ENCODE results near the gene LRRC75A.
"Not testable (repeated sequence)": the region's sequence is repeated elsewhere in the genome, so short reads cannot be mapped to it uniquely, and the experiment has no call there.

Gene LRRC75A, protein sequence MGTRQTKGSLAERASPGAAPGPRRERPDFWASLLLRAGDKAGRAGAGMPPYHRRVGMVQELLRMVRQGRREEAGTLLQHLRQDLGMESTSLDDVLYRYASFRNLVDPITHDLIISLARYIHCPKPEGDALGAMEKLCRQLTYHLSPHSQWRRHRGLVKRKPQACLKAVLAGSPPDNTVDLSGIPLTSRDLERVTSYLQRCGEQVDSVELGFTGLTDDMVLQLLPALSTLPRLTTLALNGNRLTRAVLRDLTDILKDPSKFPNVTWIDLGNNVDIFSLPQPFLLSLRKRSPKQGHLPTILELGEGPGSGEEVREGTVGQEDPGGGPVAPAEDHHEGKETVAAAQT

DNA sequence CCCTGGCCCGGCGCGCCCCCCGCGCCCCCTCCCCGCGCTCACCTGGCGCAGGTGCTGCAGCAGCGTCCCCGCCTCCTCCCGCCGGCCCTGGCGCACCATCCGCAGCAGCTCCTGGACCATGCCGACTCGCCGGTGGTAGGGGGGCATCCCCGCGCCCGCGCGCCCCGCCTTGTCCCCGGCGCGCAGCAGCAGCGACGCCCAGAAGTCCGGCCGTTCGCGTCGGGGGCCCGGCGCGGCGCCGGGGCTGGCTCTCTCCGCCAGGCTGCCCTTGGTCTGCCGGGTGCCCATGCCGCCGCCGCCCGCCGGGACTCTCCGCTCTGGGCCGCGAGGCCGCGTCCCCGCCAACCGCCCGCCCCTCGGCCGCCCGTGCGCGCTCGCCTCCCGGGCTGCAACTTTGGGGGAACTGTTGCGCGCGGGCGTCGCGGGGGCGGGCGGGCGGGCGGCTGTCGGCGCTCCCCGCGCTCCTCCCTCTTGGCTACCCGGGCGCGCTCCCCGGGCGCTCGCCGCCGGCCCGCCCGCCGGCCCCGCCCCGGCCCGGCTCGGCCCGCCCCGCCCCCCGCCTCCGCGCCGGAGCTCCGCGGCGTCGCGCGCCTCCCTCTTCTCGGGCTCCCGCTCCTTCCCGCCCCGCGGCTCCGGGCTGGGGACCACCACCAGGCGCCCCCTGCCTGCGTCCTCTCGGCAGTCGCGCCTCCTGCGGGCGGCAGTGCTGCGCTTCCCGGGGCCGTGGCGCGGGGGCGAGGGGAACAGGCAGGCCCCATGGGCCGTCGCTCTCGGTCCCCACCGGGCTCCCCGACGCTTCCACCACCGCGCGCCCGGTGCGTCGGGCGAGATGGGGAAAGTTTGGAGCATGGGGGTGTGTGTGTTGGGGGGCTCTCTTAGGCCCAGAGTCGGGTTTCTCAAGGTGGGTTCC lies at the start of gene LRRC75A:
LRRC75A (minus strand) TSS at position 491 of the 910 bp plus-strand sequence; CDS start at position 288, 203 bp downstream.
- peak; percentile 74 for DNase-seq

DNA sequence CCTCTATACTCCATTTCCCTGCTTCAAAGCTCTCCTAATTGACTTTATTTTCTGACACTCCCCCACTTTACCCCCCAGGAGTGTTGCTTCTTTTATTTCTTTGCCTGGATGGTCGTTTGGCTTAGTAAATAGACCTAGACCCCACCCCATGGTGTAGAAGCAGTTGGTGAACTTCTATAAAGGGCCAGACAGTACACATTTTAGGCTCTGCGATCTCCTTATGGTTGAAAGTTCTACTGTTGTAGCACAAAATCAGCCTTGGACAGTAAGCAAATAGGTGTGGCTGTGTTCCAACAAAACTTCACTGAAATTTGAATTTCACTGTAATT lies 45.1 kb upstream of the LRRC75A start:
- no peak for DNase-seq

DNA sequence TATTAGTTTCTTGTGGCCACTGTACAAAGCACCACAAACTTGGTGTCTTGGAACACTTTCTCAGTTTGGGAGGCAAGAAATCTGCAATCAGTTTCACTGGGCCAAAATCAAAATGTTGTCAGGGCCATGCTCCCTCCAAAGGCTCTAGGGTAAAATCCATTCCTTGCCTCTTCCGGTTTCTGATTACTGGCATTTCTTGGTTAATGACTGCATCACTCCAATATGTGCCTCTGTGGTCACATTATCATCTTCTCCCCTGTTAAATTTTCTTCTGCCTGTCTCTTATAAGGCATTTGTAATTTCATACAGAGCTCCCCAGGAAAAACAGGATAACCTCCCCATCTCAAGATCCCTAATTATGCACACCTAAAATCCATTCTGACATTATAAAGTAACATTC lies 42.2 kb upstream of the LRRC75A start:
- DNase-seq, result no peak

DNA sequence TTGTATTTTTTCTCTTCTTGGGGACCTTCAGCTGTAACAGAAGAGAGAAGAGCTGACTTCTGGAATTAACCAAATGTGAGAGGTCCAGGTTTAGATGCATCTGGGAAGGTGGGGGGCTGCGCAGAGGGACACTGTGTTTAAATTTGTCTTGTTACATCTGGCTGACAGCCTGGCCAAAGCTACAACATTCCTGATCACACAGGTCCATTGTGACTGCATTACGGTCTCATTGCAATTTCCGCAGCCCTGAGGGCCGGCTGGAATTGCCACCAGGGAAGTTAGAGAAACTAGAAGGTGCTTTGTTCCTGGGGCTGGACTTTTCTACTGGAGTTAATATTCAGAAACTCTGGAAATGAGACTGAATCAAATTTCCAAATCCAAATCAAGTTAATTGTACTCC lies 37.9 kb upstream of the LRRC75A start:
- no peak for DNase-seq

DNA sequence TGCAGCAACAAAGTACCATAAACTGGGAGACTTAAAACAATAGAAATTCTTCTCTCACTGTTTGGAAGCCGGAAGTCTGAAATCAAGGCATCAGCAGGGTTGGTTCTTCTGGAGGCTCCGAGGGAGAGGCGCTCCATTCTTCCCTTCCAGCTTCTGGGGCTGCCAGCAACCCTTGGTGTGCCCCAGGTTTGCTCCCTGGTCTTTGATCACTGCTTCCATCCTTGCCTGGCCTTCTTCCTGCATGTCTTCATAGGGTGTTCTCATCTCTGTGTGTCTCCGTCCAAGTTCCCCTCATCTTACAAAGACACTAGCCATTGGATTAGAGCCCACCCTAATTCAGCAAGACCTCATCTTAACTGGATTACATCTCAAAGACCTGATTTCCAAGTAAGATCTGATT lies 35.3 kb upstream of the LRRC75A start:
- no peak for DNase-seq

DNA sequence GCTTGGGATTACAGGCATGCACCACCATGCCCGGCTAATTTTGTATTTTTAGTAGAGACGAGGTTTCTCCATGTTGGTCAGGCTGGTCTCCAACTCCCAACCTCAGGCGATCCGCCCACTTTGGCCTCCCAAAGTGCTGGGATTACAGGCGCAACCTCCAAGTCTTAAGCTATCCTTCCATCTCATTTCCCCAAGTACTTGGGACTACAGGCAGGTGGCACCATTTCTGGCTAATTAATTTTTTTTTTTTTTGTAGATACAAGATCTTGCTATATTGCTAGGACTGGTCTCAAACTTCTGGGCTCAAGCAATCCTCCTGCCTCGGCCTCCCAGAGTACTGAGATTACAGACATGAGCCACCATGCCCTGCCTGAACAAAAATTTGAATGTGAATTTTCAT lies 33.6 kb upstream of the LRRC75A start:
- DNase-seq, result not testable (repeated sequence)

DNA sequence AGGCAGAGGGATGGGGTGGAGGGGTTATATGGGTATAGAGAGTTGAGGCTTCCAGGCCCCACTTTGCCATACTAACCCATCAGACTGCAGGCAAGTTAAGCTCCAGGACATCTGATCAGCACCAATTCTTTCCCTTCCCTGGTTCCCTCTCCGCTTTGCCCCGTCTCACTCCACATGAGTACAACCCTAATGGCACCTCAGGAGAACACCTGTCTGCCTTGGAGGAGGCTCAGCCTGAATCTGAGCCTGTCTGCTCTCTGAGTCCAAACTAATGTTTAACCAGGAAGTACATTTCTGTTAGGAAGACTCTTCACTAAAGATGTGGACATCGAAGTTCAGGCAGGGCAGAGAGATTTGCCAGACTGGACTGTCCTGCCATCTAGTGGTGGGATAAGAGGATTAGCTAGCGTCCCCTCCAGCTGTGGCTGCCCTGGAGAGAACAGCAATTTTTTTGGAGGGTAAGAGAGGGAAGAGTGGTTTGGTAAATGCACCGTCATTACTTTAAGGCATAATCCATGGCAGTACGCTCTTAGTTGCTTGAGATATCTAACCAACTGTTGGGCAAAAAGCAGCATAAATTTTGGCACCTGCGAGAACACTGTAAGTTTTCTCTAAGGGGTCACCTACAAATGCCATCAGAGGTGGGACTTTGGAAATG lies 29.2 kb upstream of the LRRC75A start:
- DNase-seq, result peak; percentile 91

DNA sequence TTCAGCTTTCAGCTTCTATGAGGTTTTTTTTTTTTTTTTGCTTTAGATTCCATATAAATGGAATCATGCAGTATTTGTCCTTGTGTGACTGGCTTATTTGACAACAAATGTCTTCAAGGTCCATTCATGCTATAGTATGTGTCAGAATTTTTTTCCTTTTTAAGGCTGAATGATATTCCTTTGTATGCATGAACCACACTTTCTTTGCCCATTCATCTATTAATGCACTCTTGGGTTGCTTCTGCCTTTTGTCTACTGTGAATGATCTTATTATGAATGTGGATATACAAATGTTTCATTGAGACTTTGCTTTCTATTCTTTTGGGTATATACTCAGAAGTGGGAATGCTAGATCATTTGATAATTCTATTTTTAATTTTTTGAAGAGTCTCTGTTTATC lies 27.0 kb upstream of the LRRC75A start:
- no peak for DNase-seq

DNA sequence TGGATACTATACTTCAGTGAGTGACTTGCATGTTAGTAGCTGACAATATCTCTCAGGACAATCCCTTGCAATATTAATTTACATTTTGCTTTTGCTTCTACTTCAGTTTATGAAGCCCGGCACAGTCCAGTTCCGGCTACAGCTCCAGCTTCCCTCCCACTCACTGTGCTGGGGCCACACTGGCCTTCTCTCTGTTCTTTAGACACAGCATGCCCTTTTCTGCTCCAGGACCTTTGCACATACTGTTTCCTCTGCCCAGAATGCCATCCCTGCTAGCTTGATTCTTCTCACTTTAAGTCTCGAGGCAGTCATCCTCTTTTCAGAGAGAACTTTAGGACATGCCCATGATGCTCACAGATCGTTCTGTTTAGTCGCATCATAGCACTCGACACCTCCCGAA lies 25.5 kb upstream of the LRRC75A start:
- no peak for DNase-seq

DNA sequence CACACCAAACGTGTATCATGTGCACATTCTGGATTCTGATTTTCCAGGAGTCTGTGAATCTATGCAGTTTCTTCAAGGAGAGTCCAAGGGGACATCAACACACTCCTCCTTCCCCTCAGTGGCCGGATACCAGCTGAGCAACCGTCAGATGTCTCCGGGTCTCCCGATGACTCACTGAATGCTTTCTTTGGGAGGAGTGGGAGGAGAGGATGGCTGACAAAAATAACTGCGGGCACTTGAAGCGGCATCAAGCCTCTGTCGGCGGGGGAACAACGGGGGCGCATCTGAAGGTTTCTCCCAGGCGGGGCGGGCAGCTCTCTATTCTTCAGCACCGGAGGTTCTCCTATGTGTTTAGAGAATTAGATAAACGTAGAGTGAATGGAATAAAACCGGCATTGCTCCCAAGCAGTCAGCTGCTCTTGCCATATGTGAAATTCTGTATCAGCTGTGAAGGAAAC lies 24.6 kb upstream of the LRRC75A start:
- DNase-seq, result peak; percentile 62

DNA sequence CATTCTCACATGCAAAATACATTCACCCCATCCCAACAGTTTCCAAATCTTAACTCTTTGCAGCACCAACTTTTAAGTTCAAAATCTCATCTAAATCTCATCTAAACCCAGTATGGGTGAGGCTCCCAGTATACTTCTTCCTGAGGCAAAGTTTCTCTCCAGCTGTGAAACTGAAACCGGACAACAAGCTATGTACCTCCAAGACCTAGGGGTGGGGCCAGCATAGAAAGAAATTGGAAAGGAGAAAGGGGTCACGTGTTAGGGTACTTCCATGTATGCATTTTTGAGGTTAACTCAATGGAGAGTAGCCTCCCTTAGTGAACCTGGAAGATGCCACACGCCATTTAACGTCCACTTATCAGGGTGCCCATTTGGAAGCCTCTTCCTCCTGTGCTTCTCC lies 23.9 kb upstream of the LRRC75A start:
- DNase-seq, result no peak

DNA sequence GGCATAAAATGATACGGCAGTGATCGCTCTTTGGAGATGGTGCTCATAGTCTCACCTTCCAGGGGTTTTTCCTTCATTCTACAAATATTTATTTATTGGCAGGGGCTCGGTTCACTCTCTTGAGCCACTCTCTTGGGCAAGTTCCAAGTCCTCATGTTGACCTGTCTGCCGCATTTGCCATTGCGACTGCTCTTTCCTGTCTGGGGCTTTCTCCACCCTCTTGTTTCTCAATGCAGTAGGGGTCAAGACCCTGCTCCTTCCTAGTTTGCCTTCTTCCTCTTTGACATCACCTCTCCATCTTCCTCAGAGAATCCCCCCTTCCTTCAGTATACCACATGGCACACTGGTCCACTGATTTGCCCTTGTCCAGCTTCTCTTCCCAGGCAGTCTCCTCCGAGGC lies 21.9 kb upstream of the LRRC75A start:
- no peak for DNase-seq

DNA sequence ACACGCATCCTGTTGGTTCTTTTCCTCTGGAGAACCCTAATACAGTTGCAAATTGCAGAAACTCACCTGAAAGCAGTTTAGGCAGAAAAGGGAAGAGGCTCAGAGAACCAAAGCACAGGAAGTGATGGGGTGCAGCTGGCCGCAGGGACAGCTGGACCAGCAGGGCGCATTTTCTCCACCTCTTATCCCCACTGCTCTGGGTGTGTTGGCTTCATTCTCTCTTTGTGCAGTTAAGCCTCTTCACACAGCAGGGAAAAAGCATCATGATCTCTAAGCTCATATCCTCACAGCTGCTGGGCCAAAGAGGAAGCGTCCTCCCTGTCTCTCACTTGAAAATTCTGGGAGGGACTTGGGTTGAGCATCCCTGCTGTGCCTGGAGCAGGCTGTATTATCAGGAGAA lies 20.0 kb upstream of the LRRC75A start:
- DNase-seq, result peak; percentile 44

DNA sequence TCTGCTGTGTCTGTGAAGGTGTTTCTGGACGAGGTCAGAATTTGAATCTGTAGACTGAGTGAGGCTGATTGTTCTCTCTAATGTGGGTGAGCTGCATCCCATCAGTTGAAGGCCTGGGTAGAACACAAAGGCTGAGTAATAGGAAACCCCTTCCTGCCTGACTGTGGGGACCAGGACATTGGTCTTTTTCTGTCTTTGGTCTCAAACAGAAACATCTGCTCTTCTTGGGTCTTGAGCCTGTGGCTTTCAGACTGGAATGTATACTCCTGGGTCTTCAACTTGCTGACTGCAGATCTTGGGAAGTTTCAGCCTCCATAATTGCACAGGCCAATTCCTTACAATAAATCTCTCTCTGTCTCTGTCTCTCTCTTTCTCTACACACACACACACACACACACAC lies 19.6 kb upstream of the LRRC75A start:
- no peak for DNase-seq

DNA sequence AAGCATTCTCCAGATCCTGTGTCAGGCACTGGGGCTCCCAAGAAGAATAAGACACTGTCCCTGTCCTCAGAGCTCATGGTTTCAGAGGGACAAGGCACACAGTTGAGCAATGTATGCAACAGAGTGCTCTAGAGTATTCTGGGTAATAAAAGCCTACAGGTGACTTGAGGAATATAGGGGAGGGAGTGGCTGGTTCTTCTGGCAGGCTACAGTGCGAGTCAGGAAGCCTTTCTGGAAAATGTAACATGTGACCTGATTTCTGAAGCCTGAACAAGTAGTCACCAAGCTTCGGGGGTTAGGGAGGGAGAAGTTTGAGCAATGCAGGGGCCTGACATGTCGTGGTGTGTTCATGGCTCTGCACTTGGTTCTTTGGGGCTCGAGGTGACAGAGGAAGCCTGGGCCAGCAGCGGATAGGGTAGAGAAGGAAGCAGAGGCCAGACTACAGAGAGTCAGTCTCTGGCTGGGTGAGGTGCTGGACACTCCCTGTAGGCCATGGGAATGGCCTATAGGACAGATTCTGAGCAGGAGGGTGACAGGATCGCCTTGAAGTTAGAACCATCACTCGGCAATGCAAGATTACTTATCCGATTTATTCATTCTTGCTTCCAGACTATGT lies 16.0 kb upstream of the LRRC75A start:
- DNase-seq, result no peak

DNA sequence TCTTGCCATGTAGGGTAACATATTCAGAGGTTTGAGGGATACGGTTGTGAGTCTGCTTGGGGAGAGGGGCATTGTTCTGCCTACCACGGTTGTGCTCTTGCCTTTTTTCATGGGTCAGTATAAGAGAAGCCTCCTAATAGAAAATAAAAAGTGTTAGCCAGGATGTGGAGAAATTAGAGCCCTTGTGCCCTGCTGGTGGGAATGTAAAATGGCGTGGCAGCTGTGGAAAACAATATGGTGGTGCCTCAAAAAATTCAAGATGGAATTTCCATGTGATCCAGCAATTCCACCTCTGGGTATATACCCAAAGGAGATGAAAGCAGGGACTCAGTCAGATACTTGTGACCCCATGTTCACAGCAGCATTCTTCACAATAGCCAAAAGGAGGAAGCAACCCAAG lies 14.2 kb upstream of the LRRC75A start:
- DNase-seq, result no peak

DNA sequence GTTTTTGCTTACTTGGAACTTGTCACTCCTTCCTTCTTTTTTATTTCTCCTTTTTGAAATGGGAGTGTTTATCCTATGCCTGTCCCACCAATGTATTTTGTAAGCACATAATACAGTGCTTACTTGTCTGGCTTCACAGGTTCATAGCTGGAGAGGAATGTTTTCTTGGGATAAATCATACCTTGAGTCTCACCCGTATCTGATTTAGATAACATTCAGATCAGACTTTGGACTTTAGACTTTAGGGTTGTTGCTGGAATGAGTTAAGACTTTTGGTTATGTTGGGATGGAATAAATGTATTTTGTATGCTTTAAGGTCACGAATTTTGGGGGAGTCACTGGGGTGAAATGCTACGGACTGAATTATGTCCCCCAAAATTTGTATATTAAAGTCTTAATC lies 13.0 kb upstream of the LRRC75A start:
- no peak for DNase-seq

DNA sequence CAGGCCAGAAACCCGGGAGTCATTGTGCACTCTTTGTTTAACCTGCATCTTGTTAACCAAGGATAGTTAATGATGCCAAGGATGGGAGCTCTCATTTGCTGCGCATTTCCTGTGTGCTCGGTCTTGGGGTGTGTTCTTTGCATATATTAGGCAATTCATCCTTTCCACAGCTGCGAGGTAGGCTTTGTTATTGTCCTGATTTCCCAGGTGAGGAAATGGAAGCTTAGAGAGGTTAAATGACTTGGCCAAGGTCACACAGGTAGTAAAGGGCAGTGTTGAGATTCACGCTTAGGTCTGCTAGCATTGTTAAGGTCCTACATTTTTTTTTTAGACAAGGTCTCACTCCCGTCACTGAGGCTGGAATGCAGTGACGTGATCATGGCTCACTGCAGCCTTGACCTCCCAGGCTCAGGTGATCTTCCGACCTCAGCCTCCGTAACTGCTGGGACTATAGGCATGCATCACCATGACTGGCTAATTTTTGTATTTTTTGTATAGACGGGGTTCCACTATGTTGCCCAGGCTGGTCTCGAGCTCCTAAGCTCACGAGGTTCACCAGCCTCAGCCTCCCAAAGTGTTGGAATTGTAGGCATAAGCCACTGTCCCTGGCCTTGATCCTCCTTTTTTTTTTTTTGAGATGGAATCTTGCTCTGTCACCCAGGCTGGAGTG lies 5.0 kb upstream of the LRRC75A start:
- DNase-seq, result no peak

DNA sequence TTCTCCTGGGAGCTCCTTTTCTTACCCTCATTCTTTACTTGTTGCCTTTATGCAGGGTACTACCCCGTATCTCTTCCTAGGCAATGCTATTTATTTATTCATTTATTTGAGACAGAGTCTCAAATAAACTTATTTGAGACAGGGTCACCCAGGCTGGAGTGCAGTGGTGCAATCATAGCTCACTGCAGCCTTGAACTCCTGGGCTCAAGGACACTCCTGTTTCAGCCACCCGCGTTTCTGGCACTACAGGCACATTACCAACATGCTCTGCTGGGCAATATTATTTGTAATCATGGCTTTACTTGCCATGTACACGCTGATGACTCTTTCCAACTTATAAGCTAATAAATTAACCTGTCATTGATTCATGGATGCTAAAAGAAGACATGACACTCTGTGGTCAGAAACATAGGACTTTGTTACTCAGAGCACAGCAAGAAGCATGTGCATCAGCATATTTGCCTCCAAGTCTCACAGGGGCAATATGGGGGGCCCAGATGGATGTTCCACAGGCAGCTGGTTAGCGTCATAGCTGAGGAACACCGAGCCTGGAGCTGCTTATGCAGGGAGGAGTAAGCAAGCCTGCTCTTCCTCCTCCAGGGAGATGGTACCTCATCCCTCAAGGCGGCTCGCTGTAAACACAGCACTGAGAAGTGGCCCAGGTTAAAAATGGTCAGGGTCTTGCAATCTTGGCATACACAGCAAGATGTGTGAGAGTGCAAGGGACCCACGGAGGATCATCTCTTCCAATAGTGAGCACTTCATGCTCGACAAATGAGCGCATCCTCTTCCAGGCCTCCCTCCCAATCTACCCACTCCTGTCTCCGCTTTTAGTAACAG lies 4.2 kb upstream of the LRRC75A start:
- no peak for DNase-seq

DNA sequence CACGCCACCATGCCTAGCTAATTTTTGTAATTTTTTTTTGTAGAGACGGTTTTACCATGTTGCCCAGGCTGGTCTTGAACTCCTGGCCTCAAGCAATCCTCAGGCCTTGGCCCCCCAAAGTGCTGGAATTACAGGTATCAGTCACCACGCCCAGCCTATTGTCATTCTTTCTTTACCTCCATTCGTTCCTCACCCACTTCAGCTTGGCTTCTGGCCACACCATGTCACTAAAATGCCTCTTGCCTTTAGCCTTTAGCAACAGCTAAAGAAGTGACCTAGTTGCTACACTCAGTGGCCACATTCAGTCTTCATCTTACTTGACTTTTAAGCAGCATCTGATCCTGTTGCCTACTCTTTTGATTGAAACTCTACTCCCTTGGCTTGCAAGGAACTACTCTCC lies 3.6 kb upstream of the LRRC75A start:
- no peak for DNase-seq

DNA sequence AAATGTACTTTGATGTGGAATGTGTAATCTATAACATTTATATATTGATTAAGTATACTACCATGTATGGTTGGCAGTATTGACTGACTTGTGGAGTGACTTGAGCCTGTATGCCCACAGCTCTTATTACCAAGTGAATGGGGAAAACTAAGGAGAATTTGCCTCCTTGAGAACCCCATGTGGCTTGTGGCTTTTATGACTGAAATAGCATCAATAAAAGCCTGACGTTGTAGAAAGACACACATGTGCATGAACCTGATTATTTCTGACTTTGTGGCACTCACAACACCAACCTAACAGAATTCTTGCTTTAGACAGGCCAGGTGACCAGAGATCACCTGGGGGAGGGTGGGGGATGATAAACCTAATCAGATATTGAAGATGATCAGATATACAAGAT lies 2.1 kb upstream of the LRRC75A start:
- no peak for DNase-seq
